Adrenal gland (tissue), 5 donors: Measurements from ENCODE around the gene NME9.

Experiments used
- CTCF ChIP-seq, 6 experiments: fragments of 450-650 bp in 4 of 6; fragments of 200-600 bp in 2 of 6; sonication (generic) in 1 of 6; IDR thresholded peaks; 1 replicate in 5 of 6; 2 replicates in 1 of 6; pipeline versions ENCODE4 v1.5.1 to v1.8.0; 2016 to 2021; ENCODE audit warnings: antibody characterized with exemption in 6 of 6, mild to moderate bottlenecking in 2 of 6, moderate library complexity in 1 of 6
- POLR2A ChIP-seq, 2 donors: fragments of 450-650 bp; IDR thresholded peaks; one replicate each; pipeline ENCODE4 v1.6.1; 2017; ENCODE audit warnings: antibody characterized with exemption in 2 of 2, mild to moderate bottlenecking in 2 of 2, moderate library complexity in 1 of 2
- donor health status: DM: no; HTN: no; CAD: no.

GRCh38 chr3:138359919-138360868 is 30.5 kb upstream of the NME9 start:
- no peak for TF ChIP-seq CTCF (IDR thresholded peaks at IDR 0.05)
- no peak for TF ChIP-seq POLR2A (IDR thresholded peaks at IDR 0.05)
